Articular chondrocyte of knee joint (primary cell): ENCODE data around the gene ATXN7L3. TPM values are rescaled to one million over a fixed set of nuclear protein-coding genes. Genes with fewer than 3 reads are reported as not detected.

Source experiments
- small RNA-seq: library from RNA; depleted of rRNA; stranded (forward); fragments of <200 nt; gene quantifications from one replicate; pipeline ENCODE3, GENCODE V24; 2012
- total RNA-seq: library from RNA; depleted of rRNA; stranded (reverse); fragments of >200 nt; gene quantifications from 2 replicates; pipeline ENCODE4 v1.2.3, GENCODE V29; 2012

Gene ATXN7L3
- total RNA-seq: 32.7 and 34.8 TPM in 2 replicates

GRCh38 chr17:44199553-44200477 is at the start of gene ATXN7L3:
TSS of gene ATXN7L3 (minus strand) at chr17:44199884. CDS start at chr17:44198070, 1,814 bp downstream.

GRCh38 chr17:44219616-44220212 is 20.0 kb upstream of the ATXN7L3 start, which contains the start of gene UBTF:
TSS of gene UBTF (minus strand) at chr17:44219675. CDS start at chr17:44218229, 1,446 bp downstream.

GRCh38 chr17:44186307-44187130 is 13.2 kb downstream of the ATXN7L3 start, which contains the start of gene TMUB2:
TSS of gene TMUB2 (plus strand) at chr17:44186972. CDS start at chr17:44187709, 737 bp downstream.

GRCh38 chr17:44170499-44171201 is 29.0 kb downstream of the ATXN7L3 start, which contains the start of gene ASB16:
TSS of gene ASB16 (plus strand) at chr17:44170704. CDS start at chr17:44170790, 86 bp downstream.

Small RNAs within 50 kb of the gene (small RNA-seq; reads per million reads assigned to genes)
- not detected for gene MIR6782

Other genes starting within 250 kb of the ATXN7L3 start
- gene PYY, start 245.9 kb downstream of the ATXN7L3 start, total RNA-seq: 0.11 and 0.13 TPM in 2 replicates
- gene NAGS, start 195.3 kb downstream of the ATXN7L3 start, total RNA-seq: 0.43 and 0.65 TPM in 2 replicates
- 25.3 and 33.9 TPM in 2 replicates for gene TMEM101, start 184.9 kb downstream of the ATXN7L3 start, total RNA-seq
- gene LSM12, start 133.2 kb downstream of the ATXN7L3 start, total RNA-seq: 68.2 and 77.1 TPM in 2 replicates
- 27.2 and 29.8 TPM in 2 replicates for gene G6PC3, start 129.1 kb downstream of the ATXN7L3 start, total RNA-seq
- 50.5 and 66.2 TPM in 2 replicates for gene HDAC5, start 76.2 kb downstream of the ATXN7L3 start, total RNA-seq
- 1.8 and 3.4 TPM in 2 replicates for gene HROB, start 58.0 kb downstream of the ATXN7L3 start, total RNA-seq
- 0.11 and 0.39 TPM in 2 replicates for gene ASB16, start 29.2 kb downstream of the ATXN7L3 start, total RNA-seq
- 22.3 and 22.8 TPM in 2 replicates for gene TMUB2, start 12.9 kb downstream of the ATXN7L3 start, total RNA-seq
- gene UBTF, start 19.8 kb upstream of the ATXN7L3 start, total RNA-seq: 55.3 and 56.6 TPM in 2 replicates
- gene SLC4A1, start 68.3 kb upstream of the ATXN7L3 start, total RNA-seq: not detected in 2 replicates
- gene RUNDC3A, start 108.7 kb upstream of the ATXN7L3 start, total RNA-seq: 0.13 TPM in 1 of 2 replicates, not detected in the other
- gene SLC25A39, start 124.9 kb upstream of the ATXN7L3 start, total RNA-seq: 48.6 and 53.6 TPM in 2 replicates
- gene GRN, start 145.4 kb upstream of the ATXN7L3 start, total RNA-seq: 104 and 131 TPM in 2 replicates
- 0.91 and 1.2 TPM in 2 replicates for gene FAM171A2, start 164.0 kb upstream of the ATXN7L3 start, total RNA-seq
- gene ITGA2B, start 189.8 kb upstream of the ATXN7L3 start, total RNA-seq: 0.11 and 0.39 TPM in 2 replicates